Endothelial cell of umbilical vein (primary cell): Measurements from ENCODE around the gene NTN1.

Experiments used
- CTCF ChIP-seq, 2 donors: IDR thresholded peaks; 1 replicate in 1 of 2; 2 replicates in 1 of 2; pipeline ENCODE4 v1.5.1; 2011; ENCODE audit warnings: low read length in 2 of 2, mild to moderate bottlenecking in 2 of 2, moderate library complexity in 2 of 2, control low read depth in 1 of 2, inconsistent platforms in 1 of 2, low read depth in 1 of 2; ENCODE audit not compliant: insufficient read depth in 1 of 2; ENCODE audit errors: extremely low read depth in 1 of 2
- EZH2 ChIP-seq: IDR thresholded peaks from 2 replicates; pipeline ENCODE4 v1.6.1; 2012; ENCODE audit warnings: borderline replicate concordance, low read depth, mild to moderate bottlenecking, moderate library complexity, low read length, inconsistent platforms; ENCODE audit not compliant: severe bottlenecking
- FOS ChIP-seq: IDR thresholded peaks from 2 replicates; pipeline ENCODE4 v1.6.1; 2011; ENCODE audit warnings: mild to moderate bottlenecking, low read length, moderate library complexity, borderline replicate concordance; ENCODE audit not compliant: insufficient read depth
- GATA2 ChIP-seq: IDR thresholded peaks from 2 replicates; pipeline ENCODE4 v1.7.0; 2011; ENCODE audit warnings: low read depth, mild to moderate bottlenecking, moderate library complexity, mixed read lengths, low read length; ENCODE audit not compliant: insufficient read length, insufficient read depth
- JUN ChIP-seq: IDR thresholded peaks from 2 replicates; pipeline ENCODE4 v1.6.1; 2011; ENCODE audit warnings: borderline replicate concordance, low read depth; ENCODE audit not compliant: insufficient read length, insufficient read depth
- MAX ChIP-seq: IDR thresholded peaks from 2 replicates; pipeline ENCODE4 v1.6.1; 2011; ENCODE audit not compliant: insufficient read depth, insufficient read length
- MYC ChIP-seq: IDR thresholded peaks from one replicate; pipeline ENCODE4 v1.6.1; 2011; ENCODE audit warnings: mild to moderate bottlenecking, low read depth, low read length
- POLR2A ChIP-seq: IDR thresholded peaks from 2 replicates; pipeline ENCODE4 v1.6.1; 2012; ENCODE audit warnings: low read depth, mild to moderate bottlenecking, control low read depth, low read length
- POLR2AphosphoS5 ChIP-seq: IDR thresholded peaks from 2 replicates; pipeline ENCODE4 v1.6.1; 2012; ENCODE audit warnings: low read depth, mild to moderate bottlenecking, control low read depth, low read length, moderate library complexity; ENCODE audit not compliant: insufficient read depth

- TF ChIP-seq CTCF (IDR thresholded peaks at IDR 0.05; ENCODE audit: extremely low read depth in 1 of 2, insufficient read depth in 1 of 2, low read depth in 1 of 2, low read length in 2 of 2), result no peak
- no peak for TF ChIP-seq EZH2
- TF ChIP-seq MYC, result no peak
- no peak for TF ChIP-seq MAX
- TF ChIP-seq JUN, result no peak
- no peak for TF ChIP-seq POLR2AphosphoS5
- no peak for TF ChIP-seq POLR2A
- no peak for TF ChIP-seq GATA2
- TF ChIP-seq FOS, result no peak
These were observed 226.2 kb downstream of the NTN1 start for GRCh38 chr17:9247401-9247938.
